GM12878 (cell line): ENCODE results near the gene ZBTB6. TPM values are rescaled to one million over a fixed set of nuclear protein-coding genes. Genes with fewer than 3 reads are reported as not detected.

Source experiments
- ATAC-seq: fragments of 200-7000 bp; cut with Tn5 transposase; 3 replicates; pipeline ENCODE4 v1.9.1; 2020; ENCODE audit warnings: mild to moderate bottlenecking, moderate library complexity
- BruUV-seq: library from RNA; stranded (reverse); fragments of 400-500 nt; replicated peaks from 2 replicates; lab custom pipeline; 2021; lab: Mats Ljungman, UMichigan
- CTCF ChIA-PET: fragments of 300-600 bp; sonication (Branson Sonifier 250); formaldehyde crosslinking; extraction: SDS; loops from one replicate; lab custom pipeline; 2021; ENCODE audit warnings: inconsistent platforms; lab: Yijun Ruan, JAX
- POLR2A ChIA-PET: fragments of 350-600 bp; formaldehyde crosslinking; extraction: SDS; loops from one replicate; lab custom pipeline; 2021; ENCODE audit warnings: inconsistent platforms; lab: Charles Lee
- RAD21 ChIA-PET: fragments of 300-600 bp; sonication (Branson Sonifier 250); formaldehyde crosslinking; loops from one replicate; lab custom pipeline; 2023; ENCODE audit warnings: antibody characterized with exemption; ENCODE audit not compliant: unreplicated experiment; lab: Charles Lee
- SMC1A ChIA-PET: fragments of 300-600 bp; sonication (Branson Sonifier 250); formaldehyde crosslinking; loops from one replicate; lab custom pipeline; 2023; ENCODE audit not compliant: unreplicated experiment, uncharacterized antibody; lab: Charles Lee
- DNase-seq: peaks from one replicate; pipeline ENCODE4 v3.0.0-alpha.2; 2011; ENCODE audit warnings: low read depth, low spot score
- FAIRE-seq: peaks from 3 replicates; lab custom pipeline; 2011; peaks lifted over from hg19 to GRCh38; lab: Jason Lieb, UNC
- H2AFZ ChIP-seq: 2 replicates; pipeline ENCODE4 v1.6.0; 2011; ENCODE audit warnings: low read depth, low read length, control low read depth; ENCODE audit not compliant: control insufficient read depth
- H3K27ac ChIP-seq: 2 replicates; pipeline ENCODE4 v1.5.1; 2011; ENCODE audit warnings: control low read depth; ENCODE audit not compliant: control insufficient read depth, insufficient read depth
- H3K27me3 ChIP-seq, 2 experiments: replicated peaks in 1 of 2; 2 replicates each; pipeline versions ENCODE4 v1.6.0 to v1.6.1; 2011; ENCODE audit warnings: low read length in 1 of 2; ENCODE audit not compliant: control insufficient read depth in 2 of 2, insufficient read depth in 2 of 2
- H3K36me3 ChIP-seq, 2 experiments: 2 replicates each; pipeline ENCODE4 v1.5.1; 2011; ENCODE audit warnings: low read length in 1 of 2; ENCODE audit not compliant: control insufficient read depth in 2 of 2, insufficient read depth in 2 of 2
- H3K4me1 ChIP-seq: 2 replicates; pipeline ENCODE4 v1.6.1; 2011; ENCODE audit warnings: mild to moderate bottlenecking, low read length, moderate library complexity, mixed read lengths; ENCODE audit not compliant: control insufficient read depth, insufficient read depth
- H3K4me2 ChIP-seq: 2 replicates; pipeline ENCODE4 v1.6.0; 2011; ENCODE audit warnings: control low read depth; ENCODE audit not compliant: control insufficient read depth, insufficient read depth
- H3K4me3 ChIP-seq: fragments of 200-600 bp; sonication (generic); 2 replicates; pipeline ENCODE4 v1.5.1; 2016
- H3K79me2 ChIP-seq: 2 replicates; pipeline ENCODE4 v1.6.0; 2011; ENCODE audit warnings: low read length; ENCODE audit not compliant: control insufficient read depth, insufficient read depth
- H3K9ac ChIP-seq: 2 replicates; pipeline ENCODE4 v1.8.0; 2011; ENCODE audit warnings: low read length, control low read depth, mixed read lengths; ENCODE audit not compliant: control insufficient read depth, insufficient read depth
- H3K9me3 ChIP-seq: replicated peaks from 3 replicates; pipeline ENCODE4 v1.5.1; 2011; ENCODE audit warnings: mild to moderate bottlenecking, low read length; ENCODE audit not compliant: control insufficient read depth, insufficient read depth
- H4K20me1 ChIP-seq: 2 replicates; pipeline ENCODE4 v1.6.0; 2011; ENCODE audit not compliant: control insufficient read depth, insufficient read depth
- ATF7 ChIP-seq: fragments of 450-650 bp; IDR thresholded peaks from 2 replicates; pipeline ENCODE4 v1.6.1; 2016; ENCODE audit warnings: low read depth, mild to moderate bottlenecking
- BACH1 ChIP-seq: fragments of 450-650 bp; IDR thresholded peaks from 2 replicates; pipeline ENCODE4 v1.6.1; 2017; ENCODE audit warnings: mild to moderate bottlenecking, borderline replicate concordance
- CBFB ChIP-seq: IDR thresholded peaks from 2 replicates; pipeline ENCODE4 v1.6.1; 2016; ENCODE audit warnings: antibody characterized with exemption, low read depth
- CHD2 ChIP-seq: IDR thresholded peaks from 2 replicates; pipeline ENCODE4 v1.6.1; 2011; ENCODE audit warnings: low read depth, low read length, improper control_type of control experiment, borderline replicate concordance
- HDAC6 ChIP-seq: fragments of 200-600 bp; sonication (generic); IDR thresholded peaks from one replicate; pipeline ENCODE4 v1.8.0; 2017; ENCODE audit warnings: antibody characterized with exemption; ENCODE audit not compliant: unreplicated experiment
- IKZF2 ChIP-seq, 2 experiments: fragments of 450-650 bp; IDR thresholded peaks; 2 replicates each; pipeline ENCODE4 v1.6.1; 2017; ENCODE audit warnings: mild to moderate bottlenecking in 2 of 2, moderate library complexity in 2 of 2
- JUNB ChIP-seq: IDR thresholded peaks from 2 replicates; pipeline ENCODE4 v1.6.1; 2016; ENCODE audit warnings: antibody characterized with exemption, mild to moderate bottlenecking
- JUND ChIP-seq: IDR thresholded peaks from 2 replicates; pipeline ENCODE4 v1.6.1; 2012; ENCODE audit warnings: low read depth, mild to moderate bottlenecking, low read length, improper control_type of control experiment, moderate library complexity
- MTA2 ChIP-seq: fragments of 450-650 bp; IDR thresholded peaks from 2 replicates; pipeline ENCODE4 v1.6.1; 2016; ENCODE audit warnings: low read depth, mild to moderate bottlenecking, moderate library complexity
- PKNOX1 ChIP-seq: fragments of 450-650 bp; IDR thresholded peaks from 2 replicates; pipeline ENCODE4 v1.6.1; 2016; ENCODE audit warnings: mild to moderate bottlenecking
- SMC3 ChIP-seq: IDR thresholded peaks from 2 replicates; pipeline ENCODE4 v1.6.1; 2011; ENCODE audit warnings: low read length, improper control_type of control experiment, borderline replicate concordance
- WGBS: methylation state at CpG from one replicate; pipeline ENCODE4 v1.1.6; 2016; ENCODE audit warnings: low lambda C conversion rate; ENCODE audit not compliant: insufficient replicate concordance, insufficient coverage; ENCODE audit errors: missing lambda C conversion rate; 5-methylcytosine and 5-hydroxymethylcytosine counted together
- in situ Hi-C: fragments of 300-500 bp; cut with MboI; formaldehyde crosslinking; loops from 9 replicates; pipeline ENCODE4 v1.14.3; 2018; ENCODE audit warnings: mixed read lengths
- intact Hi-C: fragments of 100-400 bp; cut with micrococcal nuclease; formaldehyde crosslinking; loops from one replicate; pipeline ENCODE4 v1.14.2; 2022; ENCODE audit not compliant: unreplicated experiment
- polyA plus RNA-seq, 11 experiments: library from polyadenylated mRNA; depleted of rRNA in 4 of 11; unstranded in 6 of 11; stranded (reverse) in 5 of 11; fragments of >200 nt; fragmentation: Nextera tagmentation in 4 of 11; fragmentation: Illumina TruSeq in 1 of 11; extraction: Ambion mirVana in 4 of 11; extraction: Trizol in 1 of 11; gene quantifications; 1 replicate in 1 of 11; 2 replicates in 10 of 11; pipeline versions ENCODE4 v1.2.1 to v1.2.3, GENCODE V29; 2011 to 2016; ENCODE audit warnings: inconsistent platforms in 2 of 11, missing spikeins in 2 of 11, low read depth in 1 of 11
- total RNA-seq, 4 experiments: library from RNA; depleted of rRNA in 3 of 4; stranded (reverse); fragments of >200 nt in 3 of 4; fragmentation: Illumina TruSeq in 1 of 4; extraction: Trizol in 1 of 4; gene quantifications; 2 replicates each; pipeline versions ENCODE4 v1.2.1 to v1.2.3, GENCODE V29; 2013 to 2021

The ZBTB6 gene
- total and polyA plus RNA-seq, 10 of the 15 experiments (the other 5 are each of a cell fraction or from before 2014, with no cell fraction given) = 1.7 to 11.5 (median 7.0) TPM

- intact Hi-C loops (no loop called here), in situ Hi-C loops (no loop called here)
- TSS peak; percentile 17 for BruUV-seq
- H3K9me3 ChIP-seq = peaks cover 1% of the 10 kb centered on the region; the same call in 1 of the 3 replicates
- SMC1A ChIA-PET = interaction anchor here (1.0 to 2.2 kb wide), 6 partner anchors 8 to 46 kb away, joined by 4 to 11 read pairs (median 8); partner anchors contain the start of gene ZBTB6
- TF ChIP-seq MTA2 (peak; percentile 31; the same call in 1 of the 2 replicates), ATF7 (no peak), JUNB (peak; percentile 69), BACH1 (no peak), SMC3 (no peak), JUND (0 out of 2 replicates have a peak, but pooled peaks have one; percentile 35), PKNOX1 (peak; percentile 66), CBFB (no peak), IKZF2 (IDR thresholded peaks at IDR 0.05) (peak in 1 of 2 experiments; percentile 25; a peak in 1 of 4 replicates), HDAC6 (no peak), CHD2 (no peak)
- H3K79me2 ChIP-seq = peaks cover 75% of the 10 kb centered on the region
- no peak for DNase-seq
- no peaks in the 10 kb centered on the region for H3K27me3 ChIP-seq
- H3K4me3 ChIP-seq = peak overlapping the region; percentile 39; the same call in 1 of the 2 replicates
- peak overlapping the region; percentile 12; the same call in 1 of the 2 replicates for H3K4me2 ChIP-seq
- RAD21 ChIA-PET = interaction anchor here (1.0 to 1.3 kb wide), 3 partner anchors 35 to 1268 kb away, joined by 3 read pairs; partner anchors contain the start of gene ZBTB6
- no peak overlapping the region for H3K9ac ChIP-seq
- H3K36me3 ChIP-seq = no peaks in the 10 kb centered on the region
- H3K4me1 ChIP-seq = peaks cover 15% of the 10 kb centered on the region; the same call in 1 of the 2 replicates
- 63% methylated on average over 3 of the region's 3 CpGs for WGBS
- no peak overlapping the region for H2AFZ ChIP-seq
- peak; percentile 64 for ATAC-seq
- no peak overlapping the region for H3K27ac ChIP-seq
- POLR2A ChIA-PET = interaction anchor here (1.9 to 2.6 kb wide), 4 partner anchors 15 to 44 kb away, joined by 7 to 10 read pairs (median 8); partner anchors contain the start of genes RC3H2, ZBTB26 and ZBTB6
- FAIRE-seq = no peak
- no peaks in the 10 kb centered on the region for H4K20me1 ChIP-seq
- CTCF ChIA-PET = interaction anchor here (1.1 to 1.5 kb wide), 5 partner anchors 11 to 44 kb away, joined by 3 to 9 read pairs (median 5); partner anchors contain the start of genes RC3H2, ZBTB26 and ZBTB6
Measured at GRCh38 chr9:122948313-122948712, 35.2 kb upstream of the ZBTB6 start.
